ENCODE results near the gene RBM20.
A peak's percentile ranks its signal among the peaks of the same experiment; 100 is the strongest.
"Not testable (repeated sequence)": the region's sequence is repeated elsewhere in the genome, so short reads cannot be mapped to it uniquely, and the experiment has no call there.

The RBM20 gene

DNA sequence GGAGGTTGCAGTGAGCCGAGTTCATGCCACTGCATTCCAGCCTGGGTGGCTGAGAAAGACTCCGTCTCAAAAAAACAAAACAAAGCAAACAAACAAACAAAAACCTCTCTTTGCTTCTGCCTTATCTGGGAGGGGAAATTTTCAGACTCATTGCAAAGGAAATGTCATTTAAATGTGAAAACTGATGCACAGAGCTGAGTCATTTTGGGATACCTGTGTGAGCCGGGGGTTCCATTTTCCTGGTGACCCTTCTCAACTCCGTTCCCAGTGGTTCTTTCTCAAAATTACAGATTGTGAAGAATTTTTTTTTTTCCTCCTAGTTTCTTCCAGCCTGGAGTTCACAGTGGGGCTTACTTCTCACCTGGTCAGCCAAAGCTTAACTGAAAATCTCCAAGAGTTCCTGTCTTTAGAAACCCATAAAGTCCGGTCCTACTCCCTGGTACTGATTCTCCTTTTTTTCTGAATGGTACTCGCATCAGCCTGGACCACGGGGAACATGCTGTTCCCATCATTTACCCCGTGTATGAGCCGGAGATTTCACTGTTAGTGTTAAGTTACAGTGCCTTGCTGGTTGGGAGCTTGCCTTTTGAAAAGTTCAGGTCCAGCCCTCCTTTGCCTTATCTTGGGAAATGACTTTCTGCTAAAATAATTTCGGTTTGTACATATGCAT, 56.9 kb downstream of the RBM20 start:
- no peak for DNase-seq

- DNase-seq, result no peak
These were observed 57.5 kb downstream of the RBM20 start for GRCh38 chr10:110701617-110701971.

DNA sequence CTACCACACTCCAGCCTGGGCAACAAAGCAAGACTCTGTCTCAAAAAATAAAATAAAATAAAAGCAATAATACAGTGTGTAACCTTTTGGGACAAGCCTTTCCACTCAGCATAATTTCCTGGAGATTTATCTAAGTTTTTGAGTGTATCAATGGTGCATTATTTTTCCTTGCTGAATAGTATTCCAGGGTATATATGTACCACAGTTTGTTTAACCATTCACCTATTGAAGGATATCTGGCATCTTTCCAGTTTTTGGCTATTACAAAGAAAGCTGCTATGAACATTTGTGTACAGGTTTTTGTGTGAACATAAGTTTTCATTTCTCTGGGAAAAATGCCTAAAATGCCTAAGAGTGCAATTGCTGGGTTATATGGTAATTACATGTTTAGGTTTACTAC, 59.9 kb downstream of the RBM20 start:
- DNase-seq, result no peak

DNA sequence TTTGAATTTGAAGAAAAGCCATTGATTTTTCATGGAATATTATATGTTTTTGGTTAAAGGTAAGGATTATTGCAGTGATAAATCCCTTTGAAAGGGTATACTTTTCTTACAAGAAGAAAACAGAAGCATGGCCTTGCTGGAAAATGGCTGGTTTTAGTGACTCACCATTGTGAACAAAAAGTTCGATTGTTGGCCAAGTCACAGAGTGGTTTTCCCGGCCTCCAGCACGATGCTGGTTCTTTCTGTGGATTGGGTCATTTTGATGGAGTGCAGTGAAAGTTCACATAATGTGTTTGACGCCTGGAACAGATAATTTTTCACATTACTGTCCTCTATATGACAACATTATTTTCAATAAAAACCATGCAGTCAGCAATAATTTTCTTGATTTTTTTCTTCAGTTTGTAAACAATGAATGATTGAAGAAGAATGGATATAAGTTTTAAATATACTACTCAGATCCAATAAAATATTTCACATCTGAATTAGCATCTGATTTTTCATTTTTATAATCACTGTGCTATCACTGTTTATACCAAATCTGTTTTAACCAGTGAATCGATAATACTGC, 60.9 kb downstream of the RBM20 start:
- DNase-seq, result no peak

DNA sequence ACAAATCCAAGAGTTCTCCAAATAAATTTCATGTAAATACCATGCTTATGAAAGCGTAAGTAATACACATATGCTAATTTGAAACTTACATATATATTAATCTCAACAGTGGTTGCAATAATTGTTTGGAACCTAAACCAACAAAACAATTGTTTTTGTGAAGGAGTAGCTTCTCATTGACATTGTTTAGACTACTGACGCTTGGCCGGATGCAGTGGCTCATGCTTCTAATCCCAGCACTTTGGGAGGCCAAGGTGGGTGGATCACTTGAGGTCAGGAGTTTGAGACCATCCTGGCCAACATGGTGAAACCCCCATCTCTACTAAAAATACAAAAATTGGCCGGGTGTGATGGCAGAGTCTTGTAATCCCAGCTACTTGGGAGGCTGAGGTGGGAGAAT, 61.5 kb downstream of the RBM20 start:
- not testable (repeated sequence) for DNase-seq

GRCh38 chr10:110706690-110707098, 62.6 kb downstream of the RBM20 start:
- DNase-seq, result no peak

DNA sequence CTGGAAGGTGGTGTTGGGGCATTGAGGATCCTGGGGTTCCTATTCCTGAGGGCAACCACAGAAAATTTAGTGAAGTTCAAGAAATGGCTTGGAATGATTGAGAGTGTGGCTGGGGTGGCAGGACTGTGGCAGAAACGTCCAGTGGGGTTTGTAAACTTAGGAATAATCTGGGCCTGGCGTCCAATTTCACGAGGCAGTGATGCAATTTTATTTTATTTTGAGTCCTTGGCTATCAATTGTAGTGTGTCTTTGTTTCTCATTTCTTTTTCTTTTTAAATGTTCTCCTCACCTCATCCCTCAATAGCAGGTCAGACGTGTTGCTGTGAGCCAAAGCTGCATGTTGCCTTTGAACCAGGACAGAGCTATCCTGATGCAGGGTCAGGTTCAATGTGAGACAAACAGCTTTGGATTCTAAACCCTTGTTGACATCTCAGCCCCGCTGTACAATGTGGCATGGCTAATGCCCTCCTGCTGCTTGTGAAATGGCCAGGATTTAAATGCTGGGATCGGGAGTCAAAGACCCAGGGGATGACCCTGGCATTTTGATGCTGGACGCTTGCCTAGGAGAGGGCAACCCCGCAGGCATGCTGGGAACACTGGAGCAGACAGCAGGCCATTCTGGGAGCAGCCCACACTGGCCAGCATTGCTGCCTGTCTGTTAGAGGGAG, 64.8 kb downstream of the RBM20 start:
- no peak for DNase-seq

GRCh38 chr10:110709444-110709828, 65.3 kb downstream of the RBM20 start:
- no peak for DNase-seq

DNA sequence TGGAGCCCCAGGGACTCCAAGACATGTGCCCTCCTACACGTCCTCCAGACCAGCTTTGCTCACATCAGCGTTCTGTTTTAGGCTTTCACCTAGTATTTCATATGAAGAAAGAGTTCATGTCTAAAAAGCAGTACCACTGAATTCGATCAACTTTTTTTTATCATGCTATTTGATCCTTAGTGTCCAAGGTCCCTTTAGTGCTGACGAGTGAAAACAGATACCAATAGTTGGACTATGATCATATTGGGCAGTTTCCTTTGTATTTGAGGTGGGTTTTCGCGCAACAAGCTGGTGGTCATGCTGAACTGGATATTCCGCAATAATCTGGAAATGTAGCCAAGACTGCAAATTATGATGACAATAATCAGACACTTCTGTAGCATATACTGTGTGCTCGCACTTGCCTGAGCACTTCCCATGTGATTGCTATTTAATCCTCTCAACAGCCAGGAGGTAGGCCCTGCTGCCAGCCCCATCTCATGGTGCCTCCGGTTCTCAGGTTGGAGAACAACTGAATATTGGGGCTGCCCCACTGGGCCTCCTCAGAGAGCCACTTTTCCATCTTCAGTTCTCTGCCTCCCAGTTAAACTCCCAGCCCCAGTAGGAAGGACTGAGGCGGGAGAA, 65.9 kb downstream of the RBM20 start:
- no peak for DNase-seq

GRCh38 chr10:110710621-110711020, 66.5 kb downstream of the RBM20 start:
- no peak for DNase-seq

- no peak for DNase-seq
These were observed 67.2 kb downstream of the RBM20 start for GRCh38 chr10:110711382-110711781.

- DNase-seq, result no peak
These were observed 70.2 kb downstream of the RBM20 start for GRCh38 chr10:110714356-110714755.

DNA sequence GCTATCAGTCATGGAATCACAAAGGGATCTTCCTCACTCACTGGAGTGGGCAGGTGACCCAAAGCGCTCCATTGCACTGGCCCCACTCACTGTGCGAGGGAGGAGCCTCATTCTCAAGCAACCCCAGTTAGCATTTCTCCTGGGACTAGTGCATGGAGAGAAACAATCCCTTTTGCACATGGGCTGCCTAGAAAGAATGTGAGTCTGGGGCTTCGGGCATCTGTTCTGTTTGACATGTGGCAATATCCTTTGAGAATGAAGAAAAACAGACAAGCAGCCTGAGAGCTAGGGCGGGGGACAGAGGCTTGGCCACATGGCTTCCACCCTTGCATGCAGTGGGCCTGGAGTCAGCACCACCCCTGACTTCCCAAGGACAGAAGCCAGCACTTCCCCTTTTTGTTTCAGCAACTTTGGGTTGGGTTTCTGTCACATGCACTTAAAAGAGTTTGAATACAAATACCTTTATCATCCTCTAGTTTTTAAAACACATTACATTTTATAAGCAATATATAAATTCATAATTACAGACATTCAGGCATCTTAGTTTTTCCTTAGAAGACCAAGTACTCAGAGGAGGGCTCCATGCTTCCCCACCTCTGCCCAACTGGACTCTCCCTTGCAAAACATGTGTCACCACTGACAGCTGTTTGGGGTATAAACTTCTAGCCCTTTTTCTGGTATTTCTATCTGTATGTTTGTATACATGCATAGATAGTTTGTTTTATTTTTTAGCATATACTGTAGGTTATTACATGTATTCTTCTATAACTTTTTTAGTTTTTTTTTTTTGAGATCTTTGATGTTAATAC, 73.8 kb downstream of the RBM20 start:
- DNase-seq, result peak in 1 of 56 donors; percentile 14

DNA sequence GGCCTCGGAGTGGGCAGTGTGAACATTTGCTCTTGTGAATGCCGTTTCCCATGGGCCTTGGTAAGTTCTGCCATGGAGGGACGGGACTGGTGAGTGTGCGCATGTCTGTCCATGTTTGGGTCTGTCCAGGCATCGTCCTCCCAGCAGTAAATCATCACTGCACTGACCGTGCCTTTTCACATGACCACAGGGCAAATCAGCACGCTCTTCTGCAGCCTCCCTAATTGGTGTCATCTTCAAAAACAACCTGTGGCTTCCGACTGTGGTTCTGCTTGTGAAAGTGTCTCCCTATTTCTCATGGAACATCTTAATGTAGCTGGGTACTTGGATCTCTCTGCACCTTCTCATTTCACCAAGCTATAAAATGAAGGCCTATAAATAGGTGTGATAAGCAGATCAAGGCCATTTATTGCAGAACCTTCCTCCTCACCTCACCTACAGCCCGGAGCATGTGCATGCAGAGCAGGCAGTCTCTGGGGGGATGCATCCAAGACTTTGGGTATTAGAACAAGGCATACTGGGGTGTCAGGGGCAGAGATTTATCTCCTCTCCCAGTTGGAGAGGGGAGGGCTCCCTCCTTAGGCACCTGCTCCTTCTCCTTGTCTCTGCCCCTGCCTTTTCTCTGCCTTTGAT, 77.4 kb downstream of the RBM20 start:
- peak in 3 of 56 donors; percentile 5 to 13 (median 8) for DNase-seq

GRCh38 chr10:110723224-110723891, 79.2 kb downstream of the RBM20 start:
- no peak for DNase-seq

GRCh38 chr10:110724116-110724921, 80.2 kb downstream of the RBM20 start:
- no peak for DNase-seq

DNA sequence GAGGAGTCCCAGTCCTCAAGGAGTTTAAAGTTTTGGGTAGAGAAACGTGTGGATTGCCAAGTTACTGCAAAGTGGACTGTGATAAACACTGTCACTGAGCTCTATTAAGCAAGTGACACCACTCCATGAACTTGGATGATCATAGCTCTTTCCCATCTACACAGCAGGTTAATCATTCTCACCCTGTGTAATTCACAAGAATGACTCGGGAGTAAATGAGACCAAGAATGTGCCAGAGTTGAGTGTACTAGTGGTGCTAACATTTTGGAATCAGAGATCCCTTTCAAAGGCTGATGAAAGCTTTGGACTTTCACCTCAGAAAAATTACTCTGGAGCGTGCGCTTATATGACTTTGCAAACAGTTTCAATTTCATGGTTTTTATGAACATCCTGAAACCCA, 80.8 kb downstream of the RBM20 start:
- no peak for DNase-seq

DNA sequence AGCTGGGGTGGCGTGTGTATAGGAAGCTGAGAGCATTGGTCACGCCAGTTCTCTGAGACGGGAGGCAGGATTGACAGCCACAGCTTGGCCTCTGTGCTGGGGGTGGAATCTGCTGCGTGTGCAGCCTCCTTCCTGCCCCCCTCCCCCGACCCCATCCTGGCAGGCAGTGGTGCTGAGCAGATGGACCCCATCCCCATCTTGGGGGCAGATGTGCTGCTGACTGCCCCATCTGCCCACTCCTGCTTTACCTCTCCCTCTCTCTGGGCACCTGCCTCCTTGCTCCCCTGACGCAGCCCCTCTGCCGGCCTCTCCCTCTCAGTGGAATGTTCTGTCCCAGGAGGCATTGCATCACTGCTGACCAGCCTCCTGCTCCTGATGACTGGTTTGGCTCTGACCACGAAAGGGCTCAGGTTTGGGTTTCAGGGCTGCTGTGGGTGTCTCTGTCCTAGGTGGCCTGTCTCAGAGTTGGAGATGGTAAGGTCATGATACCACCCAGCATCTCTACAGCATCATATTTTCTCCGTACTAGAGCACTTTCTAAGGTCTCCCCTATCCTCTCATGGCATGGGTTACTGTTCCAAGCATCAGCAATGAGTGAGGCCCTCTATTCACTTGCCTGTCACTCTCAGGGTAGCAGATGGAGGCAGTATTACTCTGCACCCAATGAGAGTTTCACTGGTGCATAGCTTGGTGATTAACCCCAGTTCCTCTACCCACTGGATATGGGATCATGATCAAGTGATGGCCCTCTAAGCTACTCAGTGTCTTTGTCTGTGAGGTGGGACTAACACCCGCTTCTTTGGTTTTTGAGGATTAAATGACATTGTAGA, 81.9 kb downstream of the RBM20 start:
- no peak for DNase-seq

GRCh38 chr10:110727785-110728184, 83.6 kb downstream of the RBM20 start:
- DNase-seq, result not testable (repeated sequence)
